Thyroid gland (tissue), 4 donors: ENCODE measurements around the gene DENND4A. TPM values are rescaled to one million over a fixed set of nuclear protein-coding genes. Genes with fewer than 3 reads are reported as not detected.
A peak's percentile ranks its signal among the peaks of the same experiment; 100 is the strongest.

Experiments used
- DNase-seq, 2 donors: peaks; one replicate each; pipeline ENCODE4 v3.0.0-alpha.2; 2019
- H3K27ac ChIP-seq, 3 donors: fragments of 200-600 bp; sonication (generic); 1 replicate in 2 of 3; 2 replicates in 1 of 3; pipeline ENCODE4 v1.5.1; 2016 to 2019; ENCODE audit warnings: mild to moderate bottlenecking in 1 of 3, moderate library complexity in 1 of 3
- H3K27me3 ChIP-seq: fragments of 200-600 bp; sonication (generic); one replicate; pipeline ENCODE4 v1.5.1; 2019
- H3K36me3 ChIP-seq, 2 donors: fragments of 200-600 bp; sonication (generic); one replicate each; pipeline ENCODE4 v1.5.1; 2016 to 2019
- H3K4me1 ChIP-seq, 2 donors: fragments of 200-600 bp; sonication (generic); one replicate each; pipeline ENCODE4 v1.5.1; 2017 to 2019
- H3K4me3 ChIP-seq, 3 donors: fragments of 200-600 bp; sonication (generic); replicated peaks in 1 of 3; 1 replicate in 2 of 3; 2 replicates in 1 of 3; pipeline ENCODE4 v1.5.1; 2016; ENCODE audit warnings: mild to moderate bottlenecking in 1 of 3
- H3K9me3 ChIP-seq: fragments of 200-600 bp; sonication (generic); one replicate; pipeline ENCODE4 v1.5.1; 2017
- POLR2A ChIP-seq, 2 donors: fragments of 450-650 bp; IDR thresholded peaks; one replicate each; pipeline ENCODE4 v1.6.1; 2017; ENCODE audit warnings: antibody characterized with exemption in 2 of 2, mild to moderate bottlenecking in 2 of 2, moderate library complexity in 1 of 2
- WGBS, 2 donors: methylation state at CpG; one replicate each; pipeline ENCODE4 v1.1.5; 2017; 5-methylcytosine and 5-hydroxymethylcytosine counted together
- intact Hi-C: fragments of 100-400 bp; cut with DNase I; formaldehyde crosslinking; loops from one replicate; pipeline ENCODE4 v1.15.1; 2023
- total RNA-seq, 4 donors: library from RNA; depleted of rRNA; stranded (reverse); fragments of >200 nt; gene quantifications; one replicate each; pipeline ENCODE4 v1.2.3, GENCODE V29; 2016
- TF ChIP-seq, protein P1 (sequence below), 6 experiments: fragments of 200-600 bp in 3 of 6; fragments of 450-650 bp in 3 of 6; sonication (generic) in 3 of 6; IDR thresholded peaks; one replicate each; pipeline ENCODE4 v1.5.1; 2016 to 2019; ENCODE audit warnings: antibody characterized with exemption in 6 of 6, mild to moderate bottlenecking in 2 of 6, inconsistent platforms in 1 of 6, moderate library complexity in 1 of 6

The DENND4A gene
- total RNA-seq, 4 donors from 2014 or later: 37.5 to 79.9 (median 45.7) TPM

GRCh38 chr15:65792988-65793817, 1.1 kb upstream of the DENND4A start:
- Histone ChIP-seq H3K4me3 (peak overlapping the region; percentile 38 to 92 (median 59)), H3K27me3 (no peaks in the 10 kb centered on the region), H3K27ac (peak overlapping the region in 2 of 3 donors; percentile 98 to 99), H3K4me1 (peaks cover 15 to 16% of the 10 kb centered on the region in 2 donors), H3K36me3 (no peaks in the 10 kb centered on the region), H3K9me3 (no peaks in the 10 kb centered on the region)
- TF ChIP-seq, protein P1, sequence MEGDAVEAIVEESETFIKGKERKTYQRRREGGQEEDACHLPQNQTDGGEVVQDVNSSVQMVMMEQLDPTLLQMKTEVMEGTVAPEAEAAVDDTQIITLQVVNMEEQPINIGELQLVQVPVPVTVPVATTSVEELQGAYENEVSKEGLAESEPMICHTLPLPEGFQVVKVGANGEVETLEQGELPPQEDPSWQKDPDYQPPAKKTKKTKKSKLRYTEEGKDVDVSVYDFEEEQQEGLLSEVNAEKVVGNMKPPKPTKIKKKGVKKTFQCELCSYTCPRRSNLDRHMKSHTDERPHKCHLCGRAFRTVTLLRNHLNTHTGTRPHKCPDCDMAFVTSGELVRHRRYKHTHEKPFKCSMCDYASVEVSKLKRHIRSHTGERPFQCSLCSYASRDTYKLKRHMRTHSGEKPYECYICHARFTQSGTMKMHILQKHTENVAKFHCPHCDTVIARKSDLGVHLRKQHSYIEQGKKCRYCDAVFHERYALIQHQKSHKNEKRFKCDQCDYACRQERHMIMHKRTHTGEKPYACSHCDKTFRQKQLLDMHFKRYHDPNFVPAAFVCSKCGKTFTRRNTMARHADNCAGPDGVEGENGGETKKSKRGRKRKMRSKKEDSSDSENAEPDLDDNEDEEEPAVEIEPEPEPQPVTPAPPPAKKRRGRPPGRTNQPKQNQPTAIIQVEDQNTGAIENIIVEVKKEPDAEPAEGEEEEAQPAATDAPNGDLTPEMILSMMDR (IDR thresholded peaks at IDR 0.05): no peak
- no peak for TF ChIP-seq POLR2A (IDR thresholded peaks at IDR 0.05)
- no peak for DNase-seq
- intact Hi-C loops: no loop called here
- WGBS, 2 donors: 95 to 96% methylated on average over 13 of the region's 13 CpGs

DNA sequence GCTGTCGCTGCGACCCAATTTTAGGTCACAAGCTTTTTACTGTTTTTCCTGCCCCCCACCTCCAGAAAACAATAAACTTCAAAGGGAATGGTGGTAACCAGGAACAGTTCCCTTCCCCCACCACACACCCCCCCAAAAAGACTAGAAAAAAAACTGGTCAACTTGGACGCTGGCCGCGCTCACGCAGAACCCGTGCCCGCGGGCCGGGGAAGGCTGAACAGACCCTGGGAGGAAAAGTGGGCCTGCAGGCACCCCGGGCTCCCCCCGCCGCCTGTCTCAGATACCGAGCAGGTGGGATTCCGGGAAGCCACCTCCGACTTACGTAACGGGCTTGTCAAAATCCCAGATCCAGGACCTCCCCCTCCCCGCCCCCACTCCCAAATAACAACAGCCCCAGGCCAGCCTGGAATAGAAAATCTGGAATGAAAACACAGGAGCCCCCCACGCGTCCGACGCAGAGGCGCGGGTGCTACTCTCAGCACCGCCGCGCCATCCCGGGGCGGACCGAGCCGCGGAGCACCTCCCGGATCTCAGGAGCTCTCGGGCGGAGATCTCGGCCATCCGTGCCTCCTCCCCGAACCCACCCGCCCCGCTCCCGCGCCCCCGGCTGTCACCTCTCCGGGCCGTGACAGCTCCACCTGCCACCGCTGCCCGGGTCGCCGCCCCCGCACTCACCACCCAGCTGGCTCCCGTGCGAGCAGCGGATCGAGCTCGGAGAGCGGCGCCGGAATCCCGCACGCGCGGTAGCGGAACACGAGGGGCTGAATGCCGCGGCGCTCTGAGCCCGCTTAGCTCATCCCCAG, 557 bp downstream of the DENND4A start:
- intact Hi-C loops: no loop called here
- peaks cover 15 to 20% of the 10 kb centered on the region in 2 donors for H3K4me1 ChIP-seq
- no peaks in the 10 kb centered on the region for H3K9me3 ChIP-seq
- TF ChIP-seq POLR2A (IDR thresholded peaks at IDR 0.05): no peak
- TF ChIP-seq, protein P1 (IDR thresholded peaks at IDR 0.05): no peak
- H3K27ac ChIP-seq: peak overlapping the region; percentile 95 to 99 (median 98)
- 0% methylated on average over 13 to 35 of the region's 69 CpGs for WGBS, 2 donors
- peak overlapping the region; percentile 65 to 92 (median 74) for H3K4me3 ChIP-seq
- DNase-seq: peak; percentile 73 to 84
- no peaks in the 10 kb centered on the region for H3K36me3 ChIP-seq
- H3K27me3 ChIP-seq: no peaks in the 10 kb centered on the region

DNA sequence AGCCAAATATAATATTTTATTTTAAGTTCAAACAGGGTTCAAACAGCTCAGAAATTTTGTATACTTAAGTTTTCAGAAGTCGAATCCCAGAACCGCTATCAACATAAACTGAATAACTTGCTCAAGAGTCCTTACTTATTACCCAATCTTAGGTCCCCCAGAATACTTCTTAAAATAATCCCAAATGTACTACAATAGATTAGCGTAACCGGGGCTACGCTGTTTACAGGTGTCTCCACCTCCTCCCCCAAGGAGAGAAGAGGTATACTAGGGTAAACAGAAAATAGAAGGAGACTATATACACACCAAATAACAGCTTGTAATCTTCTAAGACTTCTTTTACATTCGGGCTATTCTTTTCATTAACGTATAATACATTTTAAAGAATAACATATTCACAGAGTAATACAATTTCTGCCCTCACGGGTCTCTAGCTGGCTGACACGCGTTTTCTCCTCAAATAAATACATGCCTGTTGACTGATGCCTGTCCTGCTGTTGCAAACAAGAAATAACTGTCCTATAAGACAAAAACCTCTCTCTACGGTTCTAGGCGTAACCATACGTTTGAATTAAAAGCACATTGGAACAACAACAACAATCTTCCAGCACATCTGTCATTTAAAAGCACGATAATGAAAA, 1.3 kb downstream of the DENND4A start:
- no peak for DNase-seq

DNA sequence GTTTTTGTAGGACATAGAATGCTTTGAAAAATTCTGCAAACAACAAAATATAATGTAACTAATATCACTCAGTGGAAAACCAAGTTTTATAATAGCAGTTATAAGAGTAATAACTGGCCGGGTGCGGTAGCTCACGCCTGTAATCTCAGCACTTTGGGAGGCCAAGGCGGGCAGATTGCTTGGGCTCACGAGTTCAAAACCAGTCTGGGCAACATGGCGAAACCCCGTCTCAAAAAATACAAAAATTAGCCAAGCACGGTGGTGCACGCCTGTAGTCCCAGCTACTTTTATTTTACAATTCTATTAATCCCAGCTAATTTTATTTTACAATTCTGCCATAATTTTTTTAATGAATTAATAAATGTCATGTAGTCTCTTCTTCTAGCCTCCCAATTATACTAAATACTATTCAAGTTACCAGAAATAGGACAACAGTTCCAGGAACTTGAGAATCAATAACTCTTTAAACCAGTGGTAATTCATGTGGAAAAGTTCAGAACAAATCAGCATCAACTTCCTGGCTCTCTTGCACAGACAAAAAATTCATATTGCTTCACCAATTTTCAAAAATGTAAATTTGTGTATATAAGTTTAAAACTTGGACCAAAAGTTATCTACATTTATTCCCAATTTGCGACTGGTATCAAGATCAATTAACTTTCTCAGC, 2.2 kb downstream of the DENND4A start:
- no peaks in the 10 kb centered on the region for H3K27me3 ChIP-seq

More for the DNA sequence above, 1.3 kb downstream of the DENND4A start:
- 3 to 6% methylated on average over 14 of the region's 14 CpGs for WGBS, 2 donors
- TF ChIP-seq, protein P1 (IDR thresholded peaks at IDR 0.05): peak in 2 of 6 experiments; percentile 9 to 12
- no peak for TF ChIP-seq POLR2A (IDR thresholded peaks at IDR 0.05)
- Histone ChIP-seq H3K4me1 (peaks cover 15 to 20% of the 10 kb centered on the region in 2 donors), H3K27me3 (no peaks in the 10 kb centered on the region), H3K36me3 (no peaks in the 10 kb centered on the region), H3K27ac (peak overlapping the region; percentile 95 to 99 (median 98)), H3K4me3 (peak overlapping the region; percentile 65 to 92 (median 74)), H3K9me3 (no peaks in the 10 kb centered on the region)
- intact Hi-C loops: no loop called here

More for the DNA sequence above, 2.2 kb downstream of the DENND4A start:
- 84 to 88% methylated on average over 10 of the region's 10 CpGs for WGBS, 2 donors
- peak overlapping the region in 1 of 3 donors; percentile 98 for H3K27ac ChIP-seq
- TF ChIP-seq, protein P1 (IDR thresholded peaks at IDR 0.05): no peak
- no peak for TF ChIP-seq POLR2A (IDR thresholded peaks at IDR 0.05)
- peaks cover 15 to 20% of the 10 kb centered on the region in 2 donors for H3K4me1 ChIP-seq
- H3K4me3 ChIP-seq: no peak overlapping the region
- no peaks in the 10 kb centered on the region for H3K36me3 ChIP-seq
- DNase-seq: no peak
- no peaks in the 10 kb centered on the region for H3K9me3 ChIP-seq
- intact Hi-C loops: no loop called here
